Glutamatergic neuron (in vitro differentiated cells): Measurements from ENCODE around the gene RSPH3. TPM values are rescaled to one million over a fixed set of nuclear protein-coding genes. Genes with fewer than 3 reads are reported as not detected.
"Not testable (repeated sequence)": the region's sequence is repeated elsewhere in the genome, so short reads cannot be mapped to it uniquely, and the experiment has no call there.

Source experiments
- DNase-seq: peaks from one replicate; pipeline ENCODE4 v3.0.0; 2022
- H3K27ac Mint-ChIP-seq: one replicate; pipeline ENCODE4 v1.8.0; 2020; ENCODE audit warnings: mild to moderate bottlenecking, mixed read lengths, inconsistent platforms; ENCODE audit not compliant: unreplicated experiment
- H3K27me3 Mint-ChIP-seq: one replicate; pipeline ENCODE4 v1.8.0; 2020; ENCODE audit warnings: mild to moderate bottlenecking, moderate library complexity, mixed read lengths, inconsistent platforms; ENCODE audit not compliant: unreplicated experiment
- H3K36me3 Mint-ChIP-seq: one replicate; pipeline ENCODE4 v1.8.0; 2020; ENCODE audit warnings: mild to moderate bottlenecking, mixed read lengths, inconsistent platforms; ENCODE audit not compliant: unreplicated experiment
- H3K4me1 Mint-ChIP-seq: one replicate; pipeline ENCODE4 v1.8.0; 2020; ENCODE audit warnings: mild to moderate bottlenecking, low read depth, mixed read lengths, inconsistent platforms; ENCODE audit not compliant: unreplicated experiment
- H3K4me3 Mint-ChIP-seq: one replicate; pipeline ENCODE4 v1.8.0; 2020; ENCODE audit warnings: mild to moderate bottlenecking, mixed read lengths, inconsistent platforms; ENCODE audit not compliant: unreplicated experiment
- H3K9me3 Mint-ChIP-seq: one replicate; pipeline ENCODE4 v1.8.0; 2020; ENCODE audit warnings: mild to moderate bottlenecking, moderate library complexity, mixed read lengths, inconsistent platforms; ENCODE audit not compliant: unreplicated experiment
- CTCF ChIP-seq: fragments of 200-600 bp; sonication (generic); IDR thresholded peaks from one replicate; pipeline ENCODE4 v1.5.0; 2021; ENCODE audit not compliant: partially characterized antibody, unreplicated experiment
- total RNA-seq: library from RNA; stranded (reverse); fragmentation: NEBNext Ultra II Directional; extraction: Animal tissue kit (Norgen Biotek cat#: 25700); gene quantifications from one replicate; pipeline ENCODE4 v1.2.1, GENCODE V29; 2021; ENCODE audit not compliant: unreplicated experiment

The RSPH3 gene
- total RNA-seq, 1 donor from 2014 or later, result 4.6 TPM

GRCh38 chr6:159012201-159012600 lies 12.2 kb upstream of the RSPH3 start:
- H3K36me3 Mint-ChIP-seq, result no peaks in the 10 kb centered on the region
- peaks cover 1% of the 10 kb centered on the region for H3K27me3 Mint-ChIP-seq
- H3K27ac Mint-ChIP-seq, result no peak overlapping the region
- H3K4me1 Mint-ChIP-seq, result no peaks in the 10 kb centered on the region
- no peak overlapping the region for H3K4me3 Mint-ChIP-seq
- DNase-seq, result no peak
- H3K9me3 Mint-ChIP-seq, result peaks cover 2% of the 10 kb centered on the region
- TF ChIP-seq CTCF, result no peak

- H3K36me3 Mint-ChIP-seq, H3K27me3 Mint-ChIP-seq, H3K27ac Mint-ChIP-seq, H3K4me1 Mint-ChIP-seq, H3K9me3 Mint-ChIP-seq, H3K4me3 Mint-ChIP-seq, DNase-seq: not testable (repeated sequence)
Measured at GRCh38 chr6:159010037-159010612, 10.1 kb upstream of the RSPH3 start.

DNA sequence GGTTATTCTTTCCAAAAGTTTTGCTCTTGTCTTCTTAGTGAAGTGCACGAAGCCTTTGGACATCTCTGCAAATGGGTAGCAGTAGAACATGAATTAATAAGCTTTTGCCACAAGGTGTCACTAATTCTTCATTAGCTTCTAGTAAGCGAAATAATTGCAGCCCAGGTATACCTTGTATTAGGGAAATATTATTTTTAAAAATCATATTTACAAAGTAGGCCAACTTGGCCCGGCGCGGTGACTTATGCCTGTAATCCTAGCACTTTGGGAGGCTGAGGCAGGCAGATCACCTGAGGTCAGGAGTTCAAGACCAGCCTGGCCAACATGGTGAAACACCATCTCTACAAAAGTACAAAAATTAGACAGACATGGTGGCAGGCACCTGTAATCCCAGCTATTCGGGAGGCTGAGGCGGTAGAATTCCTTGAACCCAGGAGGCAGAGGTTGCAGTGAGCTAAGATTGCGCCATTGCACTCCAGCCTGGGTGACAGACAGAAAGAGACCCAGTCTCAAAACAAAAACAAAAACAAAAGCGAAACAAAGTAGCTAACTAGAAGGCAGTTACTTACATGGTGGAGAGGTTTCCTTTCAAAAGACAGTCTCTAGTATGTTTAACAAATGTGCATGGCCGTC lies 8.8 kb upstream of the RSPH3 start:
- H3K27me3 Mint-ChIP-seq, result peaks cover 1% of the 10 kb centered on the region
- no peak overlapping the region for H3K4me3 Mint-ChIP-seq
- DNase-seq, result no peak
- no peaks in the 10 kb centered on the region for H3K4me1 Mint-ChIP-seq
- no peak overlapping the region for H3K27ac Mint-ChIP-seq
- peaks cover 2% of the 10 kb centered on the region for H3K9me3 Mint-ChIP-seq
- no peaks in the 10 kb centered on the region for H3K36me3 Mint-ChIP-seq
- peak; percentile 53 for TF ChIP-seq CTCF

DNA sequence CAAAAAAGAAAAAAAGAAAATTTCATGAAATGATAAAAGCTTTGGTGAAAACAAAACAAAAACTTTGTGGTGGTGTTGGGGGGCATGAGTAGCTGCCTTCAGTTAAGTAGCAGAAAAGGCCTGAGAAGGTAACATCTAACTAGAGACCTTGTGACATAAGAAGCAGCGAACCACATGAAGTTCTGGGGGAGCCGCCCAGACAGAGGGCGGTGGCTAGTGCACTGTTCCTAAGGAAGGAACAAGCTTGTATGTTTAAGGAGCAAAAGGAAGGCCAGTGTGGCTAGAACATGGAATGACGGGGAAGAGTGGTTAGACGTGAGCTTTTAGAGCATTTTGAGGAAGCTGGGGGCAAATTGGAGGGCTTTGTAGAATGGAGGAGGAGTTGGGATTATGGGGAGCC lies 7.5 kb upstream of the RSPH3 start:
- Mint-ChIP-seq H3K9me3 (peaks cover 2% of the 10 kb centered on the region), H3K36me3 (no peaks in the 10 kb centered on the region), H3K27ac (no peak overlapping the region), H3K27me3 (peaks cover 1% of the 10 kb centered on the region), H3K4me1 (no peaks in the 10 kb centered on the region), H3K4me3 (no peak overlapping the region)
- TF ChIP-seq CTCF, result no peak
- no peak for DNase-seq

DNA sequence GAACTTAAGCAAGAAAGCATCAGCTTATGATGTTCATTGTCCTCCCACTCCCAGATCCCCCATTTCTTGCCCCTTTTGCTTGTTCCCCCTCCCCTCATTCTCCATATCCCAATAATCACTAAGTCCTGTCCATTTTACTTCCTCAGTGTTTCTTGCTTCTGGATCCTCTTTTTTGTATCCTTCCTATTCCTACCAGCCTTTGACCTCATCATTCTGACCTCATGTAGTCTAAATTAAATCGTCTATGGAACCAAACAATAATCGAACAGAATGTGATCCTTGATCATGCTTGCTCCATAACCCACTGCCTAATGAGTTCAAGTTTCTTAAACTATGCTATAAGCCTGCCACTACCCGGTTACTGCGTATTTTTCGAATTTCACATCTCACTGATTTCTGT lies 5.4 kb upstream of the RSPH3 start:
- Mint-ChIP-seq H3K9me3 (no peaks in the 10 kb centered on the region), H3K4me1 (peaks cover 4% of the 10 kb centered on the region), H3K27me3 (peaks cover 1% of the 10 kb centered on the region), H3K4me3 (no peak overlapping the region), H3K36me3 (peaks cover 4% of the 10 kb centered on the region), H3K27ac (no peak overlapping the region)
- no peak for TF ChIP-seq CTCF
- DNase-seq, result no peak
